ENCODE results near the gene ZNF276.

Gene ZNF276

DNA sequence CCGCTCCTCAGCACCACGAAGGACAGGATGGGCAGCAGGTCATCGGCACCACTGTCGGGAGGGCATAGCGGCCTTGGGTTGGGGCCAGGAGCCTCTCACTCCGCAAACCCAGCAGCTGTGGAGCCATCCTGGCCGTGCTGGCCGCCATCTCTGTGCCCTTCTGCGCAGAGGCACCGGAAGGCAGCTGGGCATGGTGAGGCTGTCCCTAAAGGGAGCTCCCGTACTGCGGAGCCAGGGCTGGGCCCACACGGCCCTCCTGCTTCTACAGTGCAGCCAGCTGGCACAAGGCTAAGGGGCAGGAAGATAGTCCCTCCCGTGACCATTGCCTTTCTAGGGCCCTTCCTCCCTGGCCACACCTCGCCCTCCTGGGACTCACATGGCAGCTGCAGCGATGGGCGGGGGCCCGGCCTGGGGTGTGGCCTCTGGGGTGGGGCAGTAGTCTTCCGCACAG, 12.8 kb upstream of the ZNF276 start:
- DNase-seq: no peak
- intact Hi-C loops (cut with DNase I): loop anchor here (5.0 to 10.0 kb wide), 2 partner anchors 84 to 156 kb away; no protein-coding TSS in a partner anchor

DNA sequence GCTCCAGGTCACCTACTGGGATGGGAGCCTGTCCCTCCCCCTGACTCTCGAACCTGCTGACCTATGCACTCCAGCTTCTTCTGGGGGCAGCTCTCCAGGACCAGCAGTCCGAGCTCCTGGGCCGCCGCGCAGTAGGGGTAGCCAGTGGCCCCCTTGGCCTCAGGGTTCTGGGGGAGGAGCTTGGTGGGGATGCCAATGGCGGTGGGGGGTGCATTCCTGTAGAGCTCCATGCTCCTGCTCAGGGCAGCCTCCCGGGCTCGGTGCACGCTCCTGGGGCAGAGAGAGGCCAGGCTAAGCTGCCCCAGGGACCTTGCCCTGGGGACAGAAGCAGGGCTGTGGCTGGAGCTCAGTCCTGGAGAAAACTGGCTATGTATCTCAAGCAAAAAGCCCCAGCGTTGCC, 12.2 kb upstream of the ZNF276 start:
- intact Hi-C loops (cut with DNase I): loop anchor here (5.0 to 10.0 kb wide), 2 partner anchors 83 to 156 kb away; no protein-coding TSS in a partner anchor
- DNase-seq: no peak

DNA sequence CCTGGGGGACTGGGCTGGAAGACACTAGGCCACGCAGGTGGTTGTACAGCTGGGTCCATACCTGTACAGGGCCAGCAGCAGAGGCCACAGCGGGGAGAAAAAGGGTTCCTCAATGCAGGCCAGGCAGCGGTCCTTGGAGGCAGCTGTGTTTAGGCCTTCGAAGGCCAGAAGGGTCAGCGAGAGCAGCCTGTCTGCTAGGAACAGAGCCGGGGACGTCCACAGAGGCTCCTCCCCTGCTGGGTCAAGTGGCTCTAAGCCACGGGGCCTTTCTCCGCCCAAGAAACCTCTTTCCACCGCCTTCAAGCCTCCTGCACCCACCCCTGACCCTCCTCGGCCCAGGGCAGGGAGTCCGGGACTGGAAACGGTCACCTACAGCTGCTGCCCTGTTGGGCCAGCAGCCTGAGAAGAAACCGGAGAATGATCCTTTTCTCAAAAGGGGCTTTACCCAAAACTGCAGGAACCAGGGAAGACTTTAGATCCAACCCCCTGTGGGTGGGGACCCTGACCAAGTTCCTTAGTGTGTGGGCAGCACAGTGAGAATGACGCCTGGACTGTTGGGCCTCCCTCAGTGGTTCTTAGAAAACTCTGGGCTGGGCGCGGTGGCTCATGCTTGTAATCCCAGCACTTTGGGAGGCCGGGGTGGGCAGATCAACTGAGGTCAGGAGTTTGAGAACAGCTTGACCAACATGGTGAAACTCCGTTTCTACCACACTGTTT, 11.5 kb upstream of the ZNF276 start:
- intact Hi-C loops (cut with DNase I): loop anchor here (5.0 to 10.0 kb wide), 2 partner anchors 82 to 155 kb away; no protein-coding TSS in a partner anchor
- no peak for DNase-seq

DNA sequence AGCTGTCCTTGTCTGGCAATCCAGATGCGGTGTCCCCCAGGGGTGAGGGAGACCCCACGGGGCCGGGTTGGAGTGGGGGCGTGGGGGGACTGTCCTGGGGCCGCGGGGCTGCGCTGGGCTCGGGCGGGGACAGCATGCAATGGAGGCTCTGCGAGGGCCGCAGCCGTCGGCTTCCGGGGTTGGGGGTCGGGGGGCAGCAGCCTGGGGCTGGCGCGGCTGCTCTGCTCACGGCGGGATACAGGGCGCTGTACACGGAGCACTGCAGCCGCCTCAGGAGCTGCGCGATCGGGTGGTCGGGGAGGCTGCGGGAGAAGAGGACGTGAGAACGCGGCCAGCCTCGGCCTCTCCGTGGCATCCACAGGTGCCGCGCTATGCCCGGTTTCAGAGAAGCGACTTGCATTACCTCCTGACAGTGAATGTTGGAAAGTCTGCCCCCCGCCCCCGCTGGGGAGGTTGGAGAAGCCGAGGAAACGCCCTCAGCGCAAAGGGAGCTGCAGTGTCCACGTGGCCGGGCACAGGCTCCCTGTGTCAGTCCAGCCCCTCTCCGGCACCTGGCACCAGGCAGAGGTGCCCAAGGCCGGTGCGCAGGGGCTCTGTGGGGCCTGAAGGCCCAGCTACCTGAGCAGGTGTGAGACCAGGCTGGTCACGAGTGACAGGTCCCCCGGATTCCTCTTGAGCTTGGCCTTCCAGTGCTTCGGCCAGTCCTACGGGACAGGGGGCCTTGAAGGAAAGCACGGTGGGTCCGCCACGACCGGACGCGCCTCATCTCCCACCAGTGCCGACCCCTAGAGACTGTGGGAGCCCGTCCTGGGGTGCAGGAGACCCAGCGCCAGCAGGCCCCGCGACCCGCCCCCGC, 10.4 kb upstream of the ZNF276 start:
- no peak for DNase-seq
- intact Hi-C loops (cut with DNase I): no loop called here

DNA sequence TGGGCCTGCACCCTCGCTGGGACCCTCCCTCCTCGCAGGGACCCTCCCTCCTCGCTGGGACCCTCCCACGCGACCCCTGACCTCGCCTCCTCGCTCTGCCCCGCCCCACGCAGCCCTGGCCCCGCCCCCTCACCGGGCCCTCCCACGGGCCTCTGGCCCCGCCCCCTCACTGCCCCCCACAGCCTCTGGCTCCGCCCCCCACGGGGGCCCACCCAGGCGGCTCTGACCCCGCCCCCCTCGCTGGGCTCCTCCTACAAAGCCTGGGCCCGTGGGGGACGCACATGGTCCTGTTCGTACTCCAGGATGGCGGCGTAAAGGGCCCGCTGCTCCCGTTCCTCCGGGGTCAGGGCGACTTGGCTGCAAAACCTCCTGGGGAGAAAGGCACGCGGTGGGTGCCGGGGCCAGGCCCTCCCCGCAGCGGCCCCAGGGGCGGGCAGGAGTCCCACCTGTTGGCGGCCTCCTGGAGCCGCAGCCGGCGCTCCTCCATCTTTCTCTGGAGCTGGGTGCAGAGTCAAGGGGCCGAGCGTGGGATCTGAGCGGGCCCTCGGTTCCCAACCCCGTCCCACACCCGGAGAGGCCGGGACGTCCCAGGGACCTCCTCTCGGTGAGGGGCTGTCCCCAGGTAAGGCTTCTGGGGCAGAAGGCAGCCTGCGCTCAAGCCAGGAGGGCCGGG, 9.6 kb upstream of the ZNF276 start:
- intact Hi-C loops (cut with DNase I): no loop called here
- peak in 5 of 42 donors; percentile 27 to 49 (median 36) for DNase-seq

DNA sequence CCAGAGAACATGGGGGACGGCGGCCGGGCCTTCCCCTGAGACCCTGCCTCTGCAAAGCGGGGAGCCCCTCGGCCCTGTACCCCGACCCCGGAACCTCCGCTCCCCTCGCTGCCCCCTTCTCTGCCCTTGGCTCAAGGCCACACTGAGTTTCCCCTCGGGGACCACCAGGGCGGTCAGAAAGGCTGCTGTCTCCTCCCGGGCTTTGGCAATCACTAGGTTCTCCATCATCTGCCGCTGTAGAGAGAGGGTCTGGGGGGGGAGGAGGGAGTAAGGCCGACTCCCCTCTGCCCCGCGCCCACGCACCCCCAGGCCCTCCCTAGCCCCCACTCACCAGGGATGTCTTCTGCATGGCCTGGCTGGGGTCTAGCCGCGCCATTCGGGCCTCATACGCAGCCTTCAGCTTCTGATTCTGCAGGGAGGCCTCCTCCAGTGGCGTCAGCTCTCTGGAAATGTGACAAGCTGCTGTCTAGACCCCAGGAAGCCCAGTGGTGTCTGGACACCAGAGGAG, 9.0 kb upstream of the ZNF276 start:
- intact Hi-C loops (cut with DNase I): no loop called here
- no peak for DNase-seq

DNA sequence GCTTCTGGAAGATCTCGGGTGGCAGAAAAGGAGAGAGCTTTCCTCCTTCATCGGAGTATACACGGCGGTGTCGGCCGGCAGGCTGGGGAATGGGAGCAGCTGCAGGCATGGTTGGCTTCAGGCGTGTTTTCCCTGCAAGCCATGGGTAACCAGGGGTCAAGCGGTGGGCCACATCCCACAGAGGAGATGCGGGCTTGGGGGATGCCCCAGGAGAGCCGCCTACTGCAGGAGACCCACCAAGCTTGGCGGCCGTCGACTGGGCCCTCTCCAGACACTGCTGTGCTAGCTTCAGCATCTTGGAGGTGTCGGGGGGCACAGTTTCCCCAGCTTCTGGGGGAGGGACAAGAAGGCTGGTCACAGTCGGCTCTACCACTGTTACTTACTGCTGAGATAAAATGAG, 4.8 kb upstream of the ZNF276 start:
- no peak for DNase-seq
- intact Hi-C loops (cut with DNase I): no loop called here

DNA sequence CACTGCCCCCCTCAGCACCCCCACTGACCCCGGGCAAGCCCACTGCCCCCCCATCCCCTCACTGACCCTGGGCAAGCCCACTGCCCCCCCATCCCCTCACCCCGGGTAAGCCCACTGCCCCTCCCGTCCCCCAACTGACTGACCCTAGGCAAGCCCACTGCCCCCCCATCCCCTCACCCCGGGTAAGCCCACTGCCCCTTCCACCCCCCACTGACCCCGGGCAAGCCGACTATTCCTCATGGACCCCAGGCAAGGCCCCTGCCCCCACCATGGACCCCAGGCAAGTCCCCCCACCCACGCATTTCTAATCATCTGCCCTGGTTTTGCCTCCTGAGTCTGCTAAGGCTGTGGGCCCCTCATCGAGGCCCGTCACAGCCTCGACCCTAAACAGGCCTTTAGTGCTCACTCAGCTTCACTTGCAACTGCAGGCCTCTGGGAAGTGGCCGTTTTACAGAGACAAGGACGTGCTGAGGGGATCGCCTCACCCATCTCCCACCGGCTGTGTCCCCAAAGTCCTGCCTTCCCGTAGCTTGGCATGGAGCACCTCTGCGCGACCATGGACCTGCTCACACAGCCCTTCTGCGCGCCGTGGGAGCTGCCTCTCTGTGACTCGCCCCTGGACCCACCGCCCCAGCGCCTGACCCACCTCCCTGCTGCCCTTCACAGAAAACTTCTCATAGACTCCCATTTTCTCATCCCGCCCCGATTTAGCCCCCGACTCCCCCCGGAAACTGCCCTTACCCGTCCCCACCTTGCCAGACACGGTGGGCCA, 4.2 kb upstream of the ZNF276 start:
- no peak for DNase-seq
- intact Hi-C loops (cut with DNase I): no loop called here

DNA sequence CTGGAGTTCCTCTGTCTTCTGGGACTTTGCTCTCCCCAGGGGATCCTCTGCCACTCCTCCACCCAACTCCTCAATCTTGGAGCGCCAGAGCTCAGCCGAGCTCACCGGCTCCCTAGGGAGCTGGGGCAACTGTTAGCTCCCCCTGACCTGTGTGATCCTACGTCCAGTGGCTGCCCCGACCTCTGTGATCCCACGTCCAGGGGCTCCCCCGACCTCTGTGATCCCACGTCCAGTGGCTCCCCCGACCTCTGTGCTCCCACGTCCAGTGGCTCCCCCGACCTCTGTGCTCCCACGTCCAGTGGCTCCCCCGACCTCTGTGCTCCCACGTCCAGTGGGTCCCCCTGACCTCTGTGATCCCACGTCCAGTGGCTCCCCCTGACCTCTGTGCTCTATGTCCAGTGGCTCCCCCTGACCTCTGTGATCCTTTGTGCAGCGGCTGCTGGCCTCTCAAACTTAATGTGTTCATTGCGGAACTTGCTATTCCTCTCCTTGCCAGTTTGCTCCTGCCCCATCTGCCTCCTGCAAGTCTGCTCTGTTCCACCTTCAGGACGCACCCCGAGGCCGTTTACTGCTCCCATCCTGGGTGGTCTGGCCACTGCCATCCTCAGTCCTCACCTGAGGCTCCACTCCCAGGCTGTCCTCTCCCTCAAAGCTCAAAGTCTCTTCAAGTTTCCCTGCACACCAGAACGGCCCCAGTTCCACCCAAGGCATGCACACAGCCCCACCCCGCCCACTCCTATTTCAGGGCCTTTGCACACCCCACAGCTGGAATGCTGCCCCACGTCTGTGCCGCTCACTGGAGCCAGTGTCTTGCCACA, 3.4 kb upstream of the ZNF276 start:
- intact Hi-C loops (cut with DNase I): no loop called here
- DNase-seq: no peak

DNA sequence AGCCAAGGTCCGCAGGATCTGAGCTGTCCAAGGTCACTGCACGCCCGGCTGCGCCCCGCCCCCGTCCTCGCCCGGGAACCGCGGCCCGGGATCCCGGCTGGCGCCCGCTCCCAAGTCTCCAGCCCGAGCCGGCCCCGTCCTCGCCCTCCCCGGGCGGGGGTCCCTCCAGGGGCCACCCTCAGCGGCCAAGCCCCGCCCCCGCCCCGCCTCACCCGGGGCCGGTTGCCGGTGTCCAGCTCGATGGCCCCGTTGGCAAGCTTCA, 855 bp upstream of the ZNF276 start:
- intact Hi-C loops (cut with DNase I): no loop called here
- DNase-seq: peak in 18 of 42 donors; percentile 14 to 72 (median 54)

DNA sequence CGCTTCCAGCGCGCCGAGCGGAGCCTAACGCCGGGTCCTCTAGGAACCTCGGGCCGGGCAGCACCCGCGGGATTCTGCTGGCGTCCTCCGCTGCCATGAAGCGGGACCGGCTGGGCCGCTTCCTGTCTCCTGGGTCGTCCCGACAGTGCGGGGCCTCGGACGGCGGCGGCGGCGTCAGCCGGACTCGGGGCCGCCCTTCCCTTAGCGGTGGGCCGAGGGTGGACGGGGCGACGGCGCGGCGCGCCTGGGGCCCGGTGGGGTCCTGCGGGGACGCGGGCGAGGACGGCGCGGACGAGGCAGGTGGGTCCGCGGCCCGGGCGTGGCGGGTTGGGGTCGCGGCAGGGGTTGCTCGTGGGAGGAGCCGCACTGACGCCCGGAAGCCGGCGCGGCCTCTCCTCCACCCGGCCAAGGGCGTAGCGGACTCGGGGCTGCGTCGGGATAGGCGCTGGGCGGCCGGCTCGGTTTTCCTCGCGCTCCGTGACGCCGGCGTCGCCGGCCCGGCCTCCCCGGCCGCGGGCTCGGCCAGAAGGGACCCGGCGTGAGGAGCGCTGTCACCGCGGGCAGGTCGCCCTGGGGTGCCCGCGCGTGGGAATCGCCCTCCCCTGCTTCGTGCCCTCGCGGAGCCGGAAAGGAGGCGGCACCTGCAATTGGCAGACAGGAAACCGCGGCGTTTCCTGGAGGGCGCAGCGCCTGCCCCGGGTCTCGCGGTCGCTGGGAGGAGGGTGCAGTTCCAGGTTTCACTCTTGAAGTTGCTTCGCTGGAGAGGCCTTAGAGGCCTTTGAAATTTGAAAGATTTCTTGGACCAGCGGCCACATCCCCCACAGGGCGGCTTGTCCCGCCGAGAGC, 432 bp downstream of the ZNF276 start:
- intact Hi-C loops (cut with DNase I): no loop called here
- DNase-seq: peak in 35 of 42 donors; percentile 25 to 81 (median 59)

DNA sequence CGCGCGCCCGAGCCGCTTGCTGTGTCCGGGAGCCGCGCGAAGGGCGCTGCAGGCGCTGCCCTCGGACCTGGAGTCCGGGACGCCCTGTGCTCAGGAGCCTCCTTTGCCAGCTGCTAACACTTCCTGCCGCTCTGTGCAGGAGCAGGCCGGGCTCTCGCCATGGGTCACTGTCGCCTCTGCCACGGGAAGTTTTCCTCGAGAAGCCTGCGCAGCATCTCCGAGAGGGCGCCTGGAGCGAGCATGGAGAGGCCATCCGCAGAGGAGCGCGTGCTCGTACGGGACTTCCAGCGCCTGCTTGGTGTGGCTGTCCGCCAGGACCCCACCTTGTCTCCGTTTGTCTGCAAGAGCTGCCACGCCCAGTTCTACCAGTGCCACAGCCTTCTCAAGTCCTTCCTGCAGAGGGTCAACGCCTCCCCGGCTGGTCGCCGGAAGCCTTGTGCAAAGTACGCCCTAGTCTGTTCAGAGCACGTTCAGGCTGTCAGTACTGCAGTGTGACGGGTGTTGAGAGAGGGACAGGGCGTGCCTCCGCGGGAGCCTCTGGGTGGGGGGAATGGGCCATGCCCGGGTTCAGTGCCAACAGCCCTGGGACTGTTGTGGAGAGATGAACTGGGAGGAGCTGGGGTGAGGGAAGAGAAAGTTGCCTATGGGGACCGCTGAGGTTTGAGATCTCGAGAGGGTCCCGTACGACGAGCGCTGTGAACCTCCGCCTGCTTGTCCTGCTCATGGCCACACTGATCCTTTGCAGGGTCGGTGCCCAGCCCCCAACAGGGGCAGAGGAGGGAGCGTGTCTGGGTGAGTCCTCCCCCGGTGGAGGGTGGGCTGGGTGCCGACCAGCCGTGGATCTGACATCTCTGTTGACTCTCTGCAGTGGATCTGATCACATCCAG, 1.3 kb downstream of the ZNF276 start:
- intact Hi-C loops (cut with DNase I): no loop called here
- peak in 31 of 42 donors; percentile 28 to 86 (median 56) for DNase-seq

DNA sequence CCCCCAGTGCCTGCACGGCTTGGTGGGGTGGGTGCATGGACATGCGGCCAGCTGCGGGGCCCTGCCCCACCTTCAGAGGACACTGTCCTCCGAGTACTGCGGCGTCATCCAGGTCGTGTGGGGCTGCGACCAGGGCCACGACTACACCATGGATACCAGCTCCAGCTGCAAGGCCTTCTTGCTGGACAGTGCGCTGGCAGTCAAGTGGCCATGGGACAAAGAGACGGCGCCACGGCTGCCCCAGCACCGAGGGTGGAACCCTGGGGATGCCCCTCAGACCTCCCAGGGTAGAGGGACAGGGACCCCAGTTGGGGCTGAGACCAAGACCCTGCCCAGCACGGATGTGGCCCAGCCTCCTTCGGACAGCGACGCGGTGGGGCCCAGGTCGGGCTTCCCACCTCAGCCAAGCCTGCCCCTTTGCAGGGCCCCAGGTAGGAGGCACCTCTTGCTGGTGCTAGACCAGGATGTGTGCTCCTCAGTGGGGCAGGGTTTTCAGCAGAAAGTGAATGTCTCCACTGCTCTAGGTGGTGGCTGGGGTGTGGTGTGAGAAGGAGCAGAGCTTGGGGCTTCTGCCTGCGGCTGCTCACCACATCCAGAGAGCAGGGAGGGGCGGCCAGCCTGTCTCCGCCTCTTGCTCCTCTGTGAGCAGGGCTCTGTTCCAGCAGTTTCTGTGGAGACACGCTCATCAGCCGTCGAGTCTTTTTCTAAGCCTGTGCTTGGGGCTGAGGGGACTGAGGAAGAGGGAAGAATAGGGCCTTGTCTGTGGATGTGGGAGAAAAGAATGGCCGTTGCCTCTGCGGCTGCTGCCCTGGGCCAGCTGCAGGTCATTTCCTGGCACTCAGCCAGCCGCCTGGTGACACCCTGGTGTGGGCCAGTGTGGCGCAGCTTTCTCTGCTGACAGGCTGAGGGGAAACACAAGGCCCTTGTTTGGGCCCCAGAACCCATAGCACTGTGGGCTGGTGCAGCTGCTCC, 2.2 kb downstream of the ZNF276 start:
- intact Hi-C loops (cut with DNase I): no loop called here
- DNase-seq: peak; percentile 91 to 99 (median 97)

DNA sequence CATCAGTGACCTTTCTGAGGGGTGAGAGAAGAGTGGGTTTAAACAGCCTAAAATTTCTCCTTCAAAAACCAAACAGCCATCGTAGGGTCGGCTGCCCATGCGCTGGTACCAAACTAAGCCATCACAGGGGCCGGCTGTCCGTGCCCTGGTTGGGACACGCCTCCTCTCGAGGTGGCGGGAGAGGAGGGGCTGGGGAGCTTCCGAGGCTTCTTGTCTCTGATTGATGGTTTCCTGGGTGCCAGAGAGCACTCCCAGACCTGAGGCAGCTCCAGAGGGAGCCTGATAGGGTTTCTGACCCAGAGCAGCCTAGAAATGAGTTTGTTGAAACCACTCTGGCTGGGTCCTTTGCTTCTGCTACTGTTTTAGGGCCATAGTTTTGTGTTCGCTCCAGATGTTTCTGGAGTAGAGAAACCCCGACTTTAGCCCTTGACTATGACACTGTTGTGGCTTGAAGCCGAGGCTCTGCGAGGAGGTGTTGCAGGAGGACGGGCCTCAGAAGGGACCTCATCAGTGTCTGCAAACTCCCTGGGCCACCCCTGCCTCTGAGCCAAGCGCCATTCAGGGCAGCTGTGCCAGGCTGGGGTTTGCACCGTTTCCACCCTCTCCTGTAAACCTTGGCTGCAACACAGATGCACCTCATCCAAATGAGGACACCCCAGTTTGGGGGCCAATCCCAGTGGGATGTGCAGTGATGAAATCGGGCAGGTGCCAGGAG, 6.2 kb downstream of the ZNF276 start:
- intact Hi-C loops (cut with DNase I): no loop called here
- DNase-seq: peak in 1 of 42 donors; percentile 26
